Mucosa of stomach (tissue), 1 donor: Measurements from ENCODE around the gene DGKI.

Experiments used
- H3K27me3 ChIP-seq: one replicate; pipeline ENCODE4 v1.7.0; 2013; ENCODE audit warnings: mild to moderate bottlenecking, low read length; ENCODE audit not compliant: control insufficient read depth, insufficient read depth
- H3K36me3 ChIP-seq: one replicate; pipeline ENCODE4 v1.7.0; 2013; ENCODE audit warnings: low read length; ENCODE audit not compliant: control insufficient read depth, insufficient read depth
- H3K4me1 ChIP-seq: one replicate; pipeline ENCODE4 v1.7.0; 2013; ENCODE audit warnings: mild to moderate bottlenecking, low read length; ENCODE audit not compliant: control insufficient read depth, insufficient read depth
- H3K4me3 ChIP-seq: one replicate; pipeline ENCODE4 v1.7.0; 2013; ENCODE audit warnings: low read length
- H3K9ac ChIP-seq: one replicate; pipeline ENCODE4 v1.7.0; 2013; ENCODE audit warnings: mild to moderate bottlenecking, low read length, moderate library complexity
- H3K9me3 ChIP-seq: one replicate; pipeline ENCODE4 v1.7.0; 2013; ENCODE audit warnings: mild to moderate bottlenecking, low read length, moderate library complexity; ENCODE audit not compliant: control insufficient read depth
- donor health status: Pancreatic carcinoma.

The DGKI gene

DNA sequence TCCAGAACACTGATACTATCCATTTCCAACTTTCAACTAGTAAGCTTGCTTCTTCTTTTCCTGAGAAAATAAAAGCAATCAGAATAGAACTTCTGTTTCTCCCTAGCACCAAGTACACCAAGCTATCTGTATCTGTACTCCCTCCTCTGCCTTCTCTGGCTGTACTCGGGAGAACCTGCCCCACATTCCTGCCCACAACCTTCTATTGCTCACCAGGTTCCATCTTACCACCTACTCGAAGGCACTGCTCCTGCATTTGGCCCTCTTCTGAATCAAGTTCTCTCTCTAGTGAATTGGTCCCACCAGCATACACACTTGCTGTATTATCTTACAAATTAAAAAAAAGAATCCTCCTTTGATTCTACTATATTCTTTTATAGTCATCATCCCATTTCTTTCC is 333.7 kb downstream of the DGKI start:
- Histone ChIP-seq H3K9me3 (no peaks in the 10 kb centered on the region), H3K36me3 (no peaks in the 10 kb centered on the region), H3K27me3 (no peaks in the 10 kb centered on the region), H3K4me3 (no peak overlapping the region), H3K9ac (no peak overlapping the region), H3K4me1 (no peaks in the 10 kb centered on the region)

DNA sequence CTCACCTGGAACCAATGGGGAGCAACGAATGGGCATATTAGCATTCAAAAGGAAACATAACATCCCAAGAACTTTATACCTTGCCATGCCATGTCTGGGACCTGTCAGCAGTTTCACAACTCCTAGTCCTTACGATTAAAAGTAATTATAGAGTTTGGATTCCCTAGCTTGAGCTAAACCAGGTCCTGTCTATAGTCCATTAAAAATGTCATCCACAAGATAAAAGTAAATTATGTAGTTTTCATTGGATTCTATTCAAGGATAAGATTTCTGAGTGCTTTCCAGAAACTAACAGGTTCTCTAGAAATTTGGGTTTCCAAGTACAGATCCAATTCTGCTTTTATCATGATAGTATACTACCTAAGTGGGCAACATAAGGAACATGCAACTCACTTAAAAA is 339.7 kb downstream of the DGKI start:
- H3K9ac ChIP-seq: no peak overlapping the region
- no peaks in the 10 kb centered on the region for H3K4me1 ChIP-seq
- H3K9me3 ChIP-seq: no peaks in the 10 kb centered on the region
- H3K4me3 ChIP-seq: no peak overlapping the region
- H3K36me3 ChIP-seq: no peaks in the 10 kb centered on the region
- no peaks in the 10 kb centered on the region for H3K27me3 ChIP-seq

DNA sequence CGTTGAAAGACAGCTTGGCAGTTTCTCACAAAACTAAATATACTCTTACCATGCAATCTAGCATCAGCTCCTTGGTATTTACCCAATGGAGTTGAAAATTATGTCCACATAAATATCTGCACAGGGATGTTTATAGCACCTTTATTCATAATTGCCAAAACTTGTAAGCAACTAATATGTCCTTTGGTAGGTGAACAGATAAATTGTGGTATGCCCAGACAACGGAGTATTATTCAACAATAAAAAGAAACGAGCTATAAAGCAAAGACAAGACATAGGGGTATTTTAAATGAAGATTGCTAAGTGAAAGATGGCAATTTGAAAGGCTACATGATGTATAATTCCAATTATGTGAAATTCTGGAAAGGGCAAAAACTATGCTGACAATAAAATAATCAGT is 340.7 kb downstream of the DGKI start:
- H3K4me1 ChIP-seq: no peaks in the 10 kb centered on the region
- H3K27me3 ChIP-seq: no peaks in the 10 kb centered on the region
- no peaks in the 10 kb centered on the region for H3K36me3 ChIP-seq
- H3K4me3 ChIP-seq: no peak overlapping the region
- no peak overlapping the region for H3K9ac ChIP-seq
- H3K9me3 ChIP-seq: no peaks in the 10 kb centered on the region

DNA sequence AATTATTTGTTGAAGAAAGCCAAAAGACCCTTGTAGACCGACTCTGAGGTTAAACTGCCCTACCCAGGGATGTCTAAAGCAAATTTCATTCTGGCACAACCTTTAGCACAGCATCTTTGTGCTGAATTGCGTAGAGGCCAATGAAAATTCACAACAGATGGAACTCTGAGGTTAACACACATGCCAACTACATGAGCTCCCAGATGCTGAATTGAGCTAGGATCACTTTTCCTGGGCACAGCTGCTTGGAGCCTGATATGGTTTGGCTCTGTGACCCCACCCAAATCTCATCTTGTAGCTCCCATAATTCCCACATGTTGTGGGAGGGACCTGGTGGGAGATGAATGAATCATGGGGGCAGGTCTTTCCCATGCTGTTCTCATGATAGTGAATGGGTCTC is 345.2 kb downstream of the DGKI start:
- H3K36me3 ChIP-seq: no peaks in the 10 kb centered on the region

DNA sequence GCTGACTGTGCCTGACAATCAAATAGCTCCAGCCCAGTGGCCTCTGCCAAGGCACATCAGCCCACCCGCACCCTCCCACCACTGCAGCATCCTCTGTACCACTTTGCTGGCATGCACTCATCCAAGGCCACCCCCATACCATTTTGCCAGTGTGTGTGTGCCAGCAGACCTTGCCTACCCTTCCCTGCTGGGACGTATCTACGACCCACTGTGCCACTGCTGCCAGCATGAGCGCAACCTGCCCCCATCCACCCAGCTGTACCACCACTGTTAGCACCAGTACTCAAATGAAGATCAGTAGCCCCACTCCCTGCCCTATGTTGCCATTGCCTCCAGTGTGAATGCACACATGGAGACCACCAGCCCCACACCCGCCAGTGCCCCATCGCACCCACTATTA is 353.9 kb downstream of the DGKI start:
- Histone ChIP-seq H3K36me3 (no peaks in the 10 kb centered on the region), H3K9ac (no peak overlapping the region), H3K4me3 (no peak overlapping the region), H3K4me1 (no peaks in the 10 kb centered on the region), H3K9me3 (no peaks in the 10 kb centered on the region), H3K27me3 (no peaks in the 10 kb centered on the region)

More for the DNA sequence above, 345.2 kb downstream of the DGKI start:
- Histone ChIP-seq H3K4me1 (no peaks in the 10 kb centered on the region), H3K9me3 (no peaks in the 10 kb centered on the region), H3K9ac (no peak overlapping the region), H3K27me3 (no peaks in the 10 kb centered on the region), H3K4me3 (no peak overlapping the region)

DNA sequence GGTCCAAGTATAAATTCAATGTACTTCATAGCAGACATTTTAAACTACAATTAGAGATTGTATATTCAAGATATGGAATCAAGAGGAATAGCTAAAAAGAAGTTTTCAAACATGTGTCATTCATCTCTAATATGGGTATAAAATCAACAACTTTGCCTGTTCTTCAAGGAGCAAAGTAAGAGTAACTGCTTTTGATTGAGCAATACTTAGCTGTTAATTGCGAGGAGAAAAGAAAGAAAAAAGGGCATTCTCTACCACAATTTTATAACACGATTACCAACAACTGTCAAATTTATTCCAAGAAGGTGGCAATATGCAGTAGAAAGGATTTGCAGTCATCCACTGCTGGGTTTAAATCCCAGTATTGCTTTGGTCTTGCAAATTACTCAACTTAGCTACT is 356.9 kb downstream of the DGKI start:
- H3K4me3 ChIP-seq: no peak overlapping the region
- no peak overlapping the region for H3K9ac ChIP-seq
- no peaks in the 10 kb centered on the region for H3K36me3 ChIP-seq
- H3K4me1 ChIP-seq: no peaks in the 10 kb centered on the region
- H3K27me3 ChIP-seq: no peaks in the 10 kb centered on the region
- no peaks in the 10 kb centered on the region for H3K9me3 ChIP-seq

DNA sequence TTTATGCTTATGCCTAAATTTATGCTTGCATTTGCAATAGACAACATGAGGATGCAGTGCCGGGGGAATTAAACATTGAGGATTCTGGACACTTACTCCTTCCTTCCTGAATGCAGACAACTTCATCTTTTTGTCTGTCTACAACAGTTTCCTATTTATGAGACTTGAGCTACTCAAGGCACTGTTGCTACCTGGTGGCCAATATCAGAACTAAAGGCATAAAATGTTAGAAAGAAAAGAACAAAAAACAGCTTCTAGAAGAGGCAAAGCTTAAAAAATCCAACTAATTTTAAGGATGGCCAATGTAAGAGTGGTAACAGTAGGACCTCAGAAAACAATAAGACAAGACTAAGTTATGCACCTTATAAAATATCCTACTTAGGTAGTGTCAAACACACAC is 358.7 kb downstream of the DGKI start:
- Histone ChIP-seq H3K36me3 (no peaks in the 10 kb centered on the region), H3K4me3 (no peak overlapping the region), H3K9ac (no peak overlapping the region), H3K27me3 (no peaks in the 10 kb centered on the region), H3K4me1 (no peaks in the 10 kb centered on the region), H3K9me3 (no peaks in the 10 kb centered on the region)

DNA sequence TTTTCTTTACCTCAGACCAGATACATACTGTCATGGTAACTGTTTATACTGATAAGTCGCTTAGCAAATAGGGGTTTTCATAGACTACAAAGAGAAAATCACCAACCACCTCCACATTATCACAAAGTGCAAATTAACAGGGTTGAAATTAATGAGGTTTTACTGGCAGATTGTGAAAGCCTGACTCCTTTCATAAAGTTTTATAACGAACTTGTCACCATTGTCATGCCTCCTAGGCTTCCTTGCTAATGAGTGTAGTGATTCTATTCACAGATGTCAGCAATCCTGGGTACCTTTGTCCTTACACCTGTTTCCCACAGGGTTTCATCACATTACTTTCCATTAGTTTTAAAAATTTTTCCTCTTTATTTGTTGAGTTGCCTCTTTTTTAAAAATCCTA is 361.0 kb downstream of the DGKI start:
- H3K4me1 ChIP-seq: no peaks in the 10 kb centered on the region
- no peaks in the 10 kb centered on the region for H3K27me3 ChIP-seq
- H3K9ac ChIP-seq: no peak overlapping the region
- H3K4me3 ChIP-seq: no peak overlapping the region
- no peaks in the 10 kb centered on the region for H3K36me3 ChIP-seq
- H3K9me3 ChIP-seq: no peaks in the 10 kb centered on the region

DNA sequence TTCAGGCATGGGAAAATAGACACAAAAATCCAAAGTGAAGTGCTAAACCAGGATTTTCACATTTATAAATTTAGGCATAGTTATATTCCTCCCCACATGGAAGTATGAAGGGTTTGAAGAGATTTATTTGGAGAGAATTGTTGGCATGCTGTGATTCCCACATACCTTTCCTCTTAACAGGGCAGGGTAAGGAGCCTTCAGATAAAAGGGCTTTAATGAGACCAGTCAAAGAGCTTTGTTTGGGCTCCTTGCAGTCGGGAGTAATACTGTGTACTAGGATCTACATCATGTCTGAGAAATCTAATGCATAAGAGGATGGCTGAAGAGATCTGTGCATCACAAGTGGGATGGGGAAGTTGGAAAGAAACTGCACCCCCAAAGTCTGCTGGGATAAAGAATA is 362.4 kb downstream of the DGKI start:
- no peaks in the 10 kb centered on the region for H3K36me3 ChIP-seq
- no peak overlapping the region for H3K9ac ChIP-seq
- H3K4me3 ChIP-seq: no peak overlapping the region
- no peaks in the 10 kb centered on the region for H3K27me3 ChIP-seq
- no peaks in the 10 kb centered on the region for H3K4me1 ChIP-seq
- no peaks in the 10 kb centered on the region for H3K9me3 ChIP-seq

DNA sequence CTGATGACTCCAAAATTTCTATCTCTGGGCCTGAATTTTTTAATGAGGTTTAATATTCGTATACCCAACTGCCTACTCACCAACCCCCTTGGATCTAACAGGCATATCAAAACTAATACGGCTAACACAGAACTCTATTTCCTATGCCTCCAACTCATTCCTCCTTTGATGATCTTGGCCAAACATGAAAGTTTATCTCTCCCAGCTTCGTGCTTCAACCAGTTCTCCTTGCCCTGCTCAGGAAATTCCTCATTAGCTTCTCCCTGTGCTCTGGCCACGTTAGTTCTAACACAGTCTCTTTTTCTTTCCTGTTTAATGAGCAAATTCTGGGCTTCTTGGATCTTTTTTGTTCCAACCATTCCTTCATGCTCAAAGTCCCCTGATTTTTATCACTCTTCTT is 364.3 kb downstream of the DGKI start:
- no peak overlapping the region for H3K9ac ChIP-seq
- no peaks in the 10 kb centered on the region for H3K27me3 ChIP-seq
- H3K4me3 ChIP-seq: no peak overlapping the region
- H3K36me3 ChIP-seq: no peaks in the 10 kb centered on the region
- no peaks in the 10 kb centered on the region for H3K4me1 ChIP-seq
- H3K9me3 ChIP-seq: no peaks in the 10 kb centered on the region

DNA sequence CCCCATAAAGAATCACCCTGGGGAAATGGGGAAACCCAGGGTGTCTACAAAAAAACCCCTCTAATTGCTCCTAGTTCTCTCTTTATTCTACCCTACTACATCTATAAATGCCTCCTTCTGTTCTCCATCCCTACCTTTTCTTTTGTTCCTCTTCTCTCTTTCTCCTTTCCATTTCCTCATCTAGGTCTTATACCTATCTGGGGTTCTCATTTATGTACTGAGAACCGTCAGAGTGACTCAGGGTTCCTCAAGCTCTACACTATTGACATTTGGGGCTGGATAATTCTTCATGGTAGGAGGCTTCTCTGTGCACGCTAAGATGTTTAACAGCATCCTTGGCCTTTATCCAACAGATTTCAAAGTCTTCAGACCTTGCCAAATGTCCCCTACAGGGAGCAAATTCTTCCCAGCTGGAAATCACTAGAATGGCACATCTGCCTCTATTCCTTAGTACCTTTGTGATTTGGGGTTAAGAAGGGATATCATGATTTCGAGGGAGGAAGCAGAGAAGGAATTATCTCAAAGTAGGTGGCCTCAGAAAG is 365.9 kb downstream of the DGKI start:
- no peaks in the 10 kb centered on the region for H3K36me3 ChIP-seq
- no peaks in the 10 kb centered on the region for H3K9me3 ChIP-seq
- H3K4me3 ChIP-seq: no peak overlapping the region
- no peak overlapping the region for H3K9ac ChIP-seq
- H3K4me1 ChIP-seq: no peaks in the 10 kb centered on the region
- no peaks in the 10 kb centered on the region for H3K27me3 ChIP-seq

DNA sequence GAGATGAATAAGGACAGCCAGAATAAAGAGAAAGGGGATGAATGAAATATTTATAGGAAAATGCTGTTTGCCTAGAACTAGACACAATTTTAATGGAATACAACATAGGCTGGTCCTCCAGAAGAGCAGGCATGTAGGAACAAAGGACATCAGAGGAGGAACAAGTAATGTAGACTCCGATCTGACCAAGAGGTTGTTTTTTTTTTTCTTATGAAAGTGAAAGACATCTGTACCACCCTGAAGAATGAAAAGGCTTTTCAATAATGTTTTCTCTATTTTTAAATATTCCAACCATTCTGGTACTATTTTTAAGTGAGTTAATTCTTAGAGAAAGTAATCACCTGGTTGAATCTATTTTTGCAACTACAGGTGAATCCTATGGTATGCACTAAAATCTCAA is 366.4 kb downstream of the DGKI start:
- Histone ChIP-seq H3K27me3 (no peaks in the 10 kb centered on the region), H3K9ac (no peak overlapping the region), H3K4me3 (no peak overlapping the region), H3K4me1 (no peaks in the 10 kb centered on the region), H3K36me3 (no peaks in the 10 kb centered on the region), H3K9me3 (no peaks in the 10 kb centered on the region)

DNA sequence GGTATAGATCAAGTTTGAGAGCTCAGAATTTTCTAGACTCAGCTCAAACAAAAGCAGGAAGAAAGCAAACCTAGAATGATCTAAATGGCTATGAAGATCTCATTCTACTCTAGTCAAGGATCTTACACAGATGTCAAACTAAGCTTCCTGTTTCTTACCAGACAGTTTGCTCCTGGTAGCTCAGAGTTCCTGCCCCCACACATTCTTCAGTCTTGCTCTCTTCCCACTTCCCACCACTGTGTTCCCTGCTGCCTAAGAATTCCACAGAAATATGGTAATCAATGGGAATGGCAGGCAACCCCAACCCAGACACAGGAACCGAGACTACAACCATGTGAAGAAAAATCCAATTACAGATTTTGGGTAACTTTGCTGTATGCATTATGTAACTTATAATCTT is 369.8 kb downstream of the DGKI start:
- no peaks in the 10 kb centered on the region for H3K9me3 ChIP-seq
- H3K36me3 ChIP-seq: no peaks in the 10 kb centered on the region
- no peaks in the 10 kb centered on the region for H3K4me1 ChIP-seq
- no peak overlapping the region for H3K4me3 ChIP-seq
- H3K9ac ChIP-seq: no peak overlapping the region
- no peaks in the 10 kb centered on the region for H3K27me3 ChIP-seq
